ENCODE results near the gene NDUFA5.

Gene NDUFA5

DNA sequence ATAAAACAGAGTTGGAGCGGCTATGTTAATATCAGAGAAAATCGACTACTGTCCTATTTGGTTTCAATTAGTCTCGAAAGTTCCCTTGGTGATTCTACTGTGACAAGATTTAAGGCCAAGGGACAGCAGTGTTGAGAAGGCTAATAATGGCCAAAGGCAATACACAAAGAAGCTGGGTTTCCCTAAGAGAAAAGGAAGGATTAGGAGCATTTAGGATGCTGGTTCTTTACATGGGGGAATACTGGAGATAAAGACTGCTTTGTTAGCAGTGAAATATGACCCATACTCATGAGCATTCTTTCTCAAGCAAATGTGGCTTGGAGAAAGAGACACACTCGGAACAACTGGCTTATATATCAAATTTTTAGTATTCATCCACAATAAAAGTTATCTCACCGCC, 55.4 kb downstream of the NDUFA5 start:
- DNase-seq (ENCODE audit: low read depth): no peak

DNA sequence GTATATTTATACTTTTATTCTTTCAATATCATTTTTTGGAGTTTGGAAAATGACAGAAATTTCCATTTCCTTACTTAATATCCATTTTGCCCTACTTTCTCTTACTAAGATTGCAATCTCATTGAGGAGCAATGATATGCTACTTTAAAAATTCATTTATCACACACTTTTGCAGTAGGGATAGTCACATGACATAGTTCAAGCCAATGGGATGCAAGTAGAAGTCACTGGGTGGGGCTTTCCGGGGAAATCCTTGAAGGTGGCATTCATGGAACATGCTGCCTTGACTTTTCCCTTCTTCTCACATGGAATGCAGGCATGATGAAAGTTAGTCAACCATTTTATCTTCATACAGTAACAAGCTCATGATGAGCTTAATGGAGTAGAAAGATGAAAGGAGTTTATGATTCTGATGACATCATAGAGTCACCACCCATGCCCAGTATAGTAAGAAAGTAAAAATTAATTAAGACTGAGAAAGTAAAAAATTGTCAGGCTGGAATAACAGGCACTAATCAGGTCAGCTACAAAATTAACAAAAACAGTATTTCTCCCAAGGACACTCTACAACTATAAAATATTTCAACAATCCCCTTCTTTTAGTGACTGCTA, 56.6 kb downstream of the NDUFA5 start:
- no peak for DNase-seq (ENCODE audit: low read depth)

GRCh38 chr7:123499211-123499970, 58.2 kb downstream of the NDUFA5 start:
- no peak for DNase-seq (ENCODE audit: low read depth)

GRCh38 chr7:123498601-123499000, 59.0 kb downstream of the NDUFA5 start:
- no peak for DNase-seq (ENCODE audit: low read depth)

DNA sequence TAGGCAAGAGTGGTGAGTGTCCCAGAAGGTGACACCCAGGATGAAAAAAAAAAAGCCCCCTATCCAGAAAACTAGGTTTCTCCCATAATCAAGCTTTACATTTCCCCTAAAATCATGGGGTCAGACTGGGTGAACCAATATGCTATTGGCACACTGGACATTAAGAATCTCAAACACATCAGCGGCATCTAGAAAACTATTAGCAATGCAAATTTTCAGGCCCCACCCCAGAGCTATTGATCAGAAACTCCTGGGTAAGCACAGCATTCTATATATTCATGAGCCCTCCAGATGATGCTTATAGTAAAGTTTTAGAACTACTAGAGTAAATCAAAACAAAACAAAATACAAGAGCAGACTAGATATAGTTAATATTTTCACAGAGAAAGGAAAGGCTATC, 59.6 kb downstream of the NDUFA5 start:
- DNase-seq (ENCODE audit: low read depth): no peak

DNA sequence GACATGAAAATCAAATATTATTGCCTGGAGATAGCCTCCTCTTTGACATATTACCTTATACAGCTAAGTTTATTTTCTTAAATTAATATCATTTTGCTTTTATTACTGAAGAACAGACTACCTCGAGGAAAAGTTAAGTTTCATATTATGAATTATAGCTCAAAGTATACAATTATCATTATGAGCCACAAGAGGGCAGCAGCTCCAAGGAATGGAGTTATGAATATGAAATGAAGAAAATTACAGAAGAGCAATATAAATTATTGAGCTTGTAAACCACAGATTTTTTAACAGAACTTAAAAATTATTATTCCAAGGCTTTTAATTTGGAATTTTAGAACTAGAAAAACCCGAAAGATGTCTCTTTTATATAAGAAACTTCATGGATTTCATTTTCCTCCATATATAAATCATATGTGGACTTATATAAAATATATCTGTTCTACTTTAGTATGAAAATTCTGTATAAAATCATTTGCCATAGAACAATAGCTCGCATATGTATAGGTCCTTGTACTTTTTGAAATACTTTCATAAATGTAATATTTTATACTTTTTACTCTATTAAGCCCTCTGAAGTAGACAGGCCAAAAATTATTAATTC, 63.3 kb downstream of the NDUFA5 start:
- no peak for DNase-seq (ENCODE audit: low read depth)

DNA sequence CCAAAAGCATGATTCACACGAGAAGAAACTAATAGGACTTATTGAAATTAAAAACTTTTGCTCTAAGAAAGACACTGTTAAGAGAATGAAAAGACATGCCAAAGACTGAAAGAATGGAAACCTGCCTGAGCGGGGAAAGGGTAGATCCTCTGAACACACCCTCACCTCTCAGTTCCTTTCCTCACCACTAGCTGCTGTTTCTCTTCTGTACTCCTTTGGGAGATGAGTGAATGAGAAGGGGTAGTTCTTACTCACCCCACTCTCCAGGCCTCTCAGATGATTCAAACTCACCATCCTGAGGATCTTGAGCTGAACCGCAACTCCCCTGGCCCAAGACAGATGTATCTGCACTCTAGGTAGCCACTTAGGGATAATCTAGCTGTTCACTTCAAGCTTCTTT, 65.1 kb downstream of the NDUFA5 start:
- DNase-seq (ENCODE audit: low read depth): no peak

Measured in T-helper 22 cell (primary cell).